Neural cell (in vitro differentiated cells): ENCODE data around the gene MRPL32.

Experiments
- CTCF ChIP-seq: fragments of 450-650 bp; IDR thresholded peaks from 2 replicates; pipeline ENCODE4 v1.5.1; 2014; ENCODE audit warnings: antibody characterized with exemption, mild to moderate bottlenecking, moderate library complexity; ENCODE audit not compliant: poor library complexity, severe bottlenecking
- EP300 ChIP-seq: fragments of 450-650 bp; conservative IDR thresholded peaks from 2 replicates; pipeline ENCODE4 v1.6.1; 2014; ENCODE audit warnings: antibody characterized with exemption, mild to moderate bottlenecking, moderate library complexity; ENCODE audit not compliant: poor library complexity, severe bottlenecking
- EZH2 ChIP-seq: fragments of 200-600, 300-800 bp; shearing (Covaris generic), sonication (generic); IDR thresholded peaks from 2 replicates; pipeline ENCODE4 v1.6.1; 2014; ENCODE audit warnings: antibody characterized with exemption, low read length, borderline replicate concordance, mild to moderate bottlenecking; ENCODE audit not compliant: insufficient read depth, poor library complexity, severe bottlenecking
- POLR2AphosphoS5 ChIP-seq: IDR thresholded peaks from 2 replicates; pipeline ENCODE4 v1.6.1; 2012
- REST ChIP-seq: IDR thresholded peaks from 2 replicates; pipeline ENCODE4 v1.6.1; 2012; ENCODE audit warnings: borderline replicate concordance
- SMC3 ChIP-seq: fragments of 450-650 bp; conservative IDR thresholded peaks from 2 replicates; pipeline ENCODE4 v1.6.1; 2014; ENCODE audit warnings: antibody characterized with exemption, mild to moderate bottlenecking, moderate library complexity; ENCODE audit not compliant: poor library complexity
- TAF1 ChIP-seq: IDR thresholded peaks from 2 replicates; pipeline ENCODE4 v1.6.1; 2012; ENCODE audit warnings: low read depth

GRCh38 chr7:42986781-42987248 lies 54.6 kb downstream of the MRPL32 start:
- TF ChIP-seq TAF1 (no peak), CTCF (no peak), SMC3 (no peak), EP300 (no peak), EZH2 (no peak), POLR2AphosphoS5 (no peak), REST (no peak)
